H1 (cell line): ENCODE measurements around the gene P2RX2. TPM values are rescaled to one million over a fixed set of nuclear protein-coding genes. Genes with fewer than 3 reads are reported as not detected.

Experiments
- EGR1 ChIP-seq: IDR thresholded peaks from 2 replicates; pipeline ENCODE4 v1.6.1; 2011; ENCODE audit warnings: low read depth, low read length, borderline replicate concordance
- USF2 ChIP-seq: IDR thresholded peaks from 2 replicates; pipeline ENCODE4 v1.6.1; 2011; ENCODE audit warnings: low read length, improper control_type of control experiment
- polyA plus RNA-seq, 7 experiments: library from polyadenylated mRNA; depleted of rRNA in 3 of 7; stranded (reverse) in 5 of 7; unstranded in 2 of 7; fragments of >200 nt in 5 of 7; fragments of 200-250 nt in 2 of 7; gene quantifications; 1 replicate in 5 of 7; 2 replicates in 1 of 7; 4 replicates in 1 of 7; pipeline versions ENCODE4 v1.2.1 to v1.2.3, GENCODE V29; 2011 to 2013; ENCODE audit warnings: missing spikeins in 2 of 7, mixed read lengths in 2 of 7
- total RNA-seq: library from RNA; stranded (reverse); fragmentation: NEBNext Ultra II Directional; extraction: Animal tissue kit (Norgen Biotek cat#: 25700); gene quantifications from 2 replicates; pipeline ENCODE4 v1.2.1, GENCODE V29; 2021

P2RX2 gene
- total and polyA plus RNA-seq, 2 of the 8 experiments (the other 6 are each of a cell fraction or from before 2014, with no cell fraction given): 0.84 to 2.2 TPM

- no peak for TF ChIP-seq USF2
- no peak for TF ChIP-seq EGR1
Observed at GRCh38 chr12:132610866-132611602, 7.5 kb upstream of the P2RX2 start (continued).
